Heart left ventricle (tissue), 16 donors: ENCODE measurements around the gene UNC5C. TPM values are rescaled to one million over a fixed set of nuclear protein-coding genes. Genes with fewer than 3 reads are reported as not detected.

Source experiments
- ATAC-seq, 4 donors: fragments of 200-7000 bp; cut with Tn5 transposase; one replicate each; pipeline ENCODE4 v1.9.1; 2020 to 2022; ENCODE audit warnings: moderate library complexity in 4 of 4, mild to moderate bottlenecking in 3 of 4, moderate number of reproducible peaks in 1 of 4
- DNase-seq, 5 donors: peaks; one replicate each; pipeline ENCODE4 v3.0.0-alpha.2; 2020
- H3K27ac ChIP-seq, 12 donors: fragments of 200-600 bp; sonication (generic) in 4 of 12; one replicate each; pipeline versions ENCODE4 v1.5.0 to v1.8.0; 2016 to 2022; ENCODE audit warnings: mild to moderate bottlenecking in 2 of 12
- H3K27me3 ChIP-seq, 9 donors: fragments of 200-600 bp; sonication (generic) in 2 of 9; one replicate each; pipeline versions ENCODE4 v1.5.1 to v1.8.0; 2016 to 2022; ENCODE audit warnings: mild to moderate bottlenecking in 3 of 9
- H3K36me3 ChIP-seq, 9 donors: fragments of 200-600 bp; sonication (generic) in 2 of 9; one replicate each; pipeline versions ENCODE4 v1.5.0 to v1.8.0; 2018 to 2022; ENCODE audit warnings: mild to moderate bottlenecking in 2 of 9
- H3K4me1 ChIP-seq, 12 donors: fragments of 200-600 bp; sonication (generic) in 4 of 12; one replicate each; pipeline versions ENCODE4 v1.5.0 to v1.8.0; 2016 to 2022; ENCODE audit warnings: mild to moderate bottlenecking in 3 of 12
- H3K4me3 ChIP-seq, 12 donors: fragments of 200-600 bp; sonication (generic) in 4 of 12; one replicate each; pipeline versions ENCODE4 v1.5.0 to v1.8.0; 2017 to 2022; ENCODE audit warnings: mild to moderate bottlenecking in 9 of 12, moderate library complexity in 4 of 12
- H3K9me3 ChIP-seq, 12 donors: fragments of 200-600 bp; sonication (generic) in 4 of 12; one replicate each; pipeline versions ENCODE4 v1.5.0 to v1.8.0; 2016 to 2022; ENCODE audit warnings: mild to moderate bottlenecking in 1 of 12
- POLR2A ChIP-seq, 2 donors: fragments of 450-650 bp; IDR thresholded peaks; one replicate each; pipeline ENCODE4 v1.6.1; 2017; ENCODE audit warnings: antibody characterized with exemption in 2 of 2, mild to moderate bottlenecking in 2 of 2, moderate library complexity in 2 of 2
- WGBS, 4 donors: extraction: QIAGEN DNeasy Blood & Tissue Kit in 2 of 4; methylation state at CpG; one replicate each; pipeline versions ENCODE4 v1.1.5 to v1.1.7; 2013 to 2018; 5-methylcytosine and 5-hydroxymethylcytosine counted together
- intact Hi-C, 10 donors: fragments of 100-400 bp; cut with DNase I; formaldehyde crosslinking; loops; one replicate each; pipeline versions ENCODE4 v1.11.1 to v1.14.2; 2022
- polyA plus RNA-seq, 2 donors: library from polyadenylated mRNA; stranded (reverse); fragments of 200-250 nt; gene quantifications; one replicate each; pipeline ENCODE4 v1.2.3, GENCODE V29; 2013
- total RNA-seq, 9 donors: library from RNA; depleted of rRNA in 2 of 9; stranded (reverse); fragments of >200 nt in 2 of 9; fragmentation: NEBNext Ultra II Directional in 3 of 9; extraction: Animal tissue kit (Norgen Biotek cat#: 25700) in 3 of 9; gene quantifications; one replicate each; pipeline versions ENCODE4 v1.1.0 to v1.2.4, GENCODE V29; 2016 to 2023
- TF ChIP-seq, protein P1 (sequence below), 12 donors: fragments of 200-600 bp; sonication (generic) in 4 of 12; IDR thresholded peaks; one replicate each; pipeline versions ENCODE4 v1.5.0 to v1.8.0; 2018 to 2022; ENCODE audit warnings: antibody characterized with exemption in 12 of 12, mild to moderate bottlenecking in 5 of 12
- donor health status: ischemic (EF 13 %, LVEDD 7.1; RV severe dilation, severe dysfunction).
- donor health status: healthy with polysubstance abuse.
- donor health status: DM: no; HTN: yes; CAD: no.
- donor health status: DM: no; HTN: no; CAD: no.
- donor health status: ischemic (EF 25% LVEDD 6.9; RV normal size, moderate dysfunction).
- donor health status: ischemic (EF 25% LVEDD 5.7; RV mildly dilated, moderate dysfunction).
- donor health status: healthy.
- donor health status: DM: yes; HTN: yes; CAD: no.
- donor health status: ischemic (EF 35%, LVEDD 5.7; RV mildly dilated, moderate dysfunction).
- donor health status: nonischemic (EF 11% LVEDD 7.7; RV severe dilation, severe dysfunction).
- donor health status: DM: yes; HTN: yes; CAD: no.
- donor health status: PGD.
- donor health status: ischemic (EF 29% LVEDD 5.4; RV normal size, mild dysfunction).
- donor health status: nonischemic (EF 23%, LVEDD 6.1; RV moderate dilation, normal function).

The UNC5C gene
- total and polyA plus RNA-seq, 11 donors: 0.23 to 2.8 (median 1.7) TPM

DNA sequence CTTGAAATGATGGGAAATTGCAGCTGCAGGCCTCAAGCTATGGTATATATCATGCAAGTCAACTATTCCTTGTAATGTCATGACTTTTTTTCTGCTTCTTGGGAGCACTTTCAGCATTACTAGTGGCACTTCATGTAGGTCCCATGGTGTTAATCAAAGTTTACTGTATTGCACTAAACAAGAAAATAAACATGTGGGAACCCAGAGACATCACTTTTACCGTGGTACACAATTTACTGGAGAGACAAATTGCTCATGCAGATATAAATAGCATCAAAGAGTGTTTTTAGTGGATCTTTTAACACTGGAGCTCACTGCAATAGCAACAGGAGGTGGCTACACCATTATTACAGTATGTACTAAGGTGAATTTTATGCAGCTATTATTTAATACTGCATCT is 79.2 kb downstream of the UNC5C start:
- H3K36me3 ChIP-seq: no peaks in the 10 kb centered on the region
- intact Hi-C loops: no loop called here
- WGBS, 4 donors: 25 to 46% (median 38%) methylated on average over 1 of the region's 1 CpG
- DNase-seq (no peak), ATAC-seq (no peak)
- no peak overlapping the region for H3K4me3 ChIP-seq
- TF ChIP-seq, protein P1, sequence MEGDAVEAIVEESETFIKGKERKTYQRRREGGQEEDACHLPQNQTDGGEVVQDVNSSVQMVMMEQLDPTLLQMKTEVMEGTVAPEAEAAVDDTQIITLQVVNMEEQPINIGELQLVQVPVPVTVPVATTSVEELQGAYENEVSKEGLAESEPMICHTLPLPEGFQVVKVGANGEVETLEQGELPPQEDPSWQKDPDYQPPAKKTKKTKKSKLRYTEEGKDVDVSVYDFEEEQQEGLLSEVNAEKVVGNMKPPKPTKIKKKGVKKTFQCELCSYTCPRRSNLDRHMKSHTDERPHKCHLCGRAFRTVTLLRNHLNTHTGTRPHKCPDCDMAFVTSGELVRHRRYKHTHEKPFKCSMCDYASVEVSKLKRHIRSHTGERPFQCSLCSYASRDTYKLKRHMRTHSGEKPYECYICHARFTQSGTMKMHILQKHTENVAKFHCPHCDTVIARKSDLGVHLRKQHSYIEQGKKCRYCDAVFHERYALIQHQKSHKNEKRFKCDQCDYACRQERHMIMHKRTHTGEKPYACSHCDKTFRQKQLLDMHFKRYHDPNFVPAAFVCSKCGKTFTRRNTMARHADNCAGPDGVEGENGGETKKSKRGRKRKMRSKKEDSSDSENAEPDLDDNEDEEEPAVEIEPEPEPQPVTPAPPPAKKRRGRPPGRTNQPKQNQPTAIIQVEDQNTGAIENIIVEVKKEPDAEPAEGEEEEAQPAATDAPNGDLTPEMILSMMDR (IDR thresholded peaks at IDR 0.05): no peak
- TF ChIP-seq POLR2A (IDR thresholded peaks at IDR 0.05): no peak
- H3K27ac ChIP-seq: no peak overlapping the region
- H3K27me3 ChIP-seq: no peaks in the 10 kb centered on the region
- H3K9me3 ChIP-seq: no peaks in the 10 kb centered on the region
- peaks cover 0 to 3% (median 0%) of the 10 kb centered on the region in 12 donors for H3K4me1 ChIP-seq

DNA sequence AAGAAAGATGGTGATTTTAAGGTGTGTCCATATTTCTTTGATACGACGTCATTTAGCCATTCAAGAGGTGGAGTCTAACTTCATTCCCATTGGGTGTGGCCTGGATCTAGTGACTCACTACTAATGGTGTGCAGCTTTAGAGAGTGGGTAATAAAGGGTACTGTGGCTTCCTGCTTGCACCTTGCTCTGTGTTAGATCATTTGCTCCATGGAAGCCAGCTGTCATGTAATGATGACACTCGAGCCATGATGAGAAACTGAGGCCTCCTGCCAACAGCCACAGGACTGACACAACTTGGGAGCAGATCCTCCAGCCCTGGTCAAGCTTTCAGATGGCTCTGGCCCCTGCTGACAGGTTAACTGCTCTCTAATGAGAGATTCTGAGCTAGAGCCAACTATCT is 82.0 kb downstream of the UNC5C start:
- Histone ChIP-seq H3K9me3 (no peaks in the 10 kb centered on the region), H3K4me1 (no peaks in the 10 kb centered on the region), H3K4me3 (no peak overlapping the region), H3K27ac (no peak overlapping the region), H3K27me3 (no peaks in the 10 kb centered on the region), H3K36me3 (no peaks in the 10 kb centered on the region)
- intact Hi-C loops: no loop called here
- DNase-seq (no peak), ATAC-seq (no peak)
- TF ChIP-seq, protein P1 (IDR thresholded peaks at IDR 0.05): no peak
- TF ChIP-seq POLR2A (IDR thresholded peaks at IDR 0.05): no peak
- WGBS, 4 donors: 74 to 93% (median 83%) methylated on average over 3 of the region's 3 CpGs

DNA sequence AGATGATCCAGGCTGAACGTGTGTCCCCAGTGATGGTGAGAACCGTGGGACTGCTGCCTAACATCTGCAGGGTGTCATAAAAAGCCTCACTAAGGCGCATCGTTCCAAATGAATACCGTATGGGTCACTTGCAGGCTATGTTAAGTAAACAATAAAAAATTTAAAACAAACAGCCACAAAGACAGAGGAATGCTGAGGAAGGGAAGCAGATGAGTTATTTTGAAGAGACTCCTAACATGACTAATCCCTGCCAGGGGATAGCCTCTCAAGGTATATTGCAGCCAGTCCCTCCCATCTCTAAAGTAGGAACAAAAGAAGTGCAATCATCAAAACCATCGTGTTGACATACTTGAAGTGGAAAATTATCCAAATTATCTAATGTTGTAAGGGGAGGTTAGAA is 83.8 kb downstream of the UNC5C start:
- no peak for TF ChIP-seq POLR2A (IDR thresholded peaks at IDR 0.05)
- TF ChIP-seq, protein P1 (IDR thresholded peaks at IDR 0.05): no peak
- H3K36me3 ChIP-seq: no peaks in the 10 kb centered on the region
- H3K4me3 ChIP-seq: no peak overlapping the region
- DNase-seq: no peak
- no peaks in the 10 kb centered on the region for H3K27me3 ChIP-seq
- ATAC-seq: no peak
- no peaks in the 10 kb centered on the region for H3K9me3 ChIP-seq
- 59 to 76% (median 63%) methylated on average over 6 of the region's 6 CpGs for WGBS, 4 donors
- no peak overlapping the region for H3K27ac ChIP-seq
- no peaks in the 10 kb centered on the region for H3K4me1 ChIP-seq
- intact Hi-C loops: no loop called here

DNA sequence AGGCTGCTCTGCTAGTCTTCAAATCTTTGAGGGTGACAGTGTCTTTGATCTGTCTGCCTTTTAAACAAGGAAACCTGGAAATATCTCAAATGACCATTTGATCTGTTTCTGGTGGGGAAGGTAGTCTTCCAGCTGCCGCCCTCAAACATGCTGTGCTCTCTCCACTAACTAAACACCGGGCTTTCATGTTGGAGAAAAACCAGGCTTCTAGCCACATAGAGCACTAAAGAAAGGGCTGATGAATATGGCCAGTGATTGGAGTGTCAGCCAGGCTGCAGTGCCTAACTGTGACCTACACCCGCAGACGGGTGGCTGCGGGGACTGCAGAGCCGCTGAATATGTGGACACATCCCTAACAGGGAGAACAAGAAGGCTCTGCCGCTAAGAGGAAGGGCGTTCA is 85.9 kb downstream of the UNC5C start:
- Histone ChIP-seq H3K4me1 (no peaks in the 10 kb centered on the region), H3K27me3 (no peaks in the 10 kb centered on the region), H3K4me3 (no peak overlapping the region), H3K27ac (no peak overlapping the region), H3K9me3 (no peaks in the 10 kb centered on the region), H3K36me3 (no peaks in the 10 kb centered on the region)
- TF ChIP-seq, protein P1 (IDR thresholded peaks at IDR 0.05): no peak
- TF ChIP-seq POLR2A (IDR thresholded peaks at IDR 0.05): no peak
- DNase-seq: no peak
- 49 to 71% (median 58%) methylated on average over 8 of the region's 8 CpGs for WGBS, 4 donors
- intact Hi-C loops: no loop called here
- ATAC-seq: no peak
